Activated naive CD8-positive, alpha-beta T cell treated with anti-CD3 and anti-CD28 coated beads, Interleukin-2, amount 50 U/mL, for 16 hours (primary cell): ENCODE data around the gene POMGNT2.
"Not testable (repeated sequence)": the region's sequence is repeated elsewhere in the genome, so short reads cannot be mapped to it uniquely, and the experiment has no call there.

ENCODE experiments used
- DNase-seq: peaks from one replicate; pipeline ENCODE4 v3.0.0-alpha.2; 2020; ENCODE audit warnings: low read depth, low spot score

Gene POMGNT2

DNA sequence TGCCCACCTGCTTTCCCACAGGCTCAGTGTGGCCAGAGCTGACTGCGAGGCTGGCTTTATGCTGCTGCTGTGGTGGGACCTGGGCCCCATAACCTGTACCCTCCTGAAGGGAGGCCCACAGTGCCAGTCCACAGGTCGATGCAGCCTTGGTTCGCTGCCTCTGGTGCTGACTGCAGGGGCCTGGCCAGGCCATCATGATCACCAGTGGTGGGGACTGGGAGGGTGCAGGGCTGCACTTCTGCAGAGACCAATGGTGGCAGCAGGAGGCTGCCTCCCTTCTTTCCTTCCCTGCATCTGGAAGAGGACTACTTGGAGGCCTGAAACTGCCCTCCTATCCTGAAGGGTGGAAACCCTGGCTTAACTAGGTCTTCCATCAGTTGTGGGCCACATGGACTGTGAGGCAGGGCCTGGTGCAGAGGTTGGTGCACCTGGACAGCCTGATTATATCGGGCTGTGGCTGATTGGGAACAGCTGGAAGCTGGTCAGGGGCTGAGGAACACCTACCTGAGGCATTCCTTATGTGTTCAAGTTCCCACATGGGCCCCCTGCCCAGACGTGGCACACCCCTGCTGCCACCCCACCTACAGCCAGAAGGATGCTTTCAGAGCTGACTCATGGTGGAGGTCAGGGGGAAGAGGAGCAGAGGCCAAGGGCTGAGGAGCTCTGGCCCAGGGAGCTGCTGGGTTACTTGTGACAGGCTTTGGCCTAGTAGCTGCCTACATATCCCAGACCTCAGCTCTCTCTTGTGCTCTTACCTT lies 29.8 kb downstream of the POMGNT2 start:
- no peak for DNase-seq

DNA sequence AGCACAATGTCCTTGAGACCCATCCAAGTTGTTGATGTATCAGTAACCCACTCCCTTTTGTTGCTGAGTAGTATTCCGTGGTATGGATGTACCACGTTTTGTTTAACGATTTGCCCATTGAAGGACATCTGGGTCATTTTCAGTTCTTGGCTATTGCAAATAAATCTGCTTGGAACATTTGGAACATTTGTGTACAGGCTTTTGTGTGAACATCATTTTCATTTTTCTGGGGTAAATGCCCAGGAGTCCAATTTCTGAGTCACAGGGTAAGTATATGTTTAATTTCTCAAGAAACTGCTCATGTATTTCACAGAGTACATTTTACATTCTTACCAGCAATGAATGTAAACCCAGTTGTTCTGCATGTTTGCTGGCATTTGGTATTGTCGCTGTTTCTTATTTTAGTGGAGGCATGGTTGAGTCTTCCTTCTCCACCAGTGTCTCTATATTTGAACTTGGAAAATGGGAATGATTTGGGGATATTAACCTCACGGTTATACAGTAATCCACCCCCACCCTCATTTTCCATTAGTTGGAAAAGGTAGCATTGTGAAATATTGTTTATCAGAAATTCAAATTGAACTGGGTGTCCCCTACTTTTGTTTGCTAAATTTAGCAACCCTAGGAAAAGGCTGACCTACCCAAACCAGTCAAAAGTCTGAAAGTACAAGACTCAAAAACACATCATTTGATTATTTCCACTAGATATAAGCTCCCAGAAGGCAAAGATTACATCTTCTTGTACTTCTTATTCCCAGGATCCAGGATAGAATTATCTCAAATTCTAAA lies 30.8 kb downstream of the POMGNT2 start:
- DNase-seq: no peak

DNA sequence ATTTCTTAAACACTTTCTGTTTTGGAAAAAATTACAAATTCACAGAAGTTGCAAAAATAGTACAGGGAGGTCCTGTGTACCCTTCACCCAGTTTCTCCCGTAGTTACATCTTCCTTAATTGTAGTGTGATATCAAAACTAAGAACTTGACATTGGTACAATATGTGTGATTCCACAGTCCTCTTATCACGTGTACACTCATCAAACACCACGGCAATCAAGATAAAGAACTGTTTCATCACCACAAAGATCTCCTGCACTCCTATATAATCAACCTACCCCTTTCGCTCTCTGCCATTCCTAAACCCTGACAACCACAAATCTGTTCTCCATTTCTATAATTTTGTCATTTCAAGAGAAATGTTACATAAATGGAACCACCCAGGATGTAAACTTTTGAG lies 31.4 kb downstream of the POMGNT2 start:
- DNase-seq: no peak

DNA sequence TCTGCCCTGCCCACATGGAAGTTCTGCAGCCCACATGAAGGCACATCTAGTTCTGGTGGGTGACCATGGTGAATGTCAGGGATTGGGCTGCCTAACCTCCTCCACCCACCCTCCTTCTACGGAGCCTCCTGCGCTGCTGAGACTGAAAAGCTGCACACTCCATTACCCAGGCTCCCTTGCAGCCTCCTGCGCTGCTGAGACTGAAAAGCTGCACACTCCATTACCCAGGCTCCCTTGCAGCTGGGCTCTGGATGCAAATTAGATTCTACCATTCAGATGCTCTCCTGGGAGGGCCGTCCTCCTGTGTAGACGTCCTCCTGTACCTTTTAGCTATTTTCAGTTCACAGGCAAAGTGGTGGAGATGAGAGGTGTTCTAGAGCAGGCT lies 32.1 kb downstream of the POMGNT2 start:
- no peak for DNase-seq

DNA sequence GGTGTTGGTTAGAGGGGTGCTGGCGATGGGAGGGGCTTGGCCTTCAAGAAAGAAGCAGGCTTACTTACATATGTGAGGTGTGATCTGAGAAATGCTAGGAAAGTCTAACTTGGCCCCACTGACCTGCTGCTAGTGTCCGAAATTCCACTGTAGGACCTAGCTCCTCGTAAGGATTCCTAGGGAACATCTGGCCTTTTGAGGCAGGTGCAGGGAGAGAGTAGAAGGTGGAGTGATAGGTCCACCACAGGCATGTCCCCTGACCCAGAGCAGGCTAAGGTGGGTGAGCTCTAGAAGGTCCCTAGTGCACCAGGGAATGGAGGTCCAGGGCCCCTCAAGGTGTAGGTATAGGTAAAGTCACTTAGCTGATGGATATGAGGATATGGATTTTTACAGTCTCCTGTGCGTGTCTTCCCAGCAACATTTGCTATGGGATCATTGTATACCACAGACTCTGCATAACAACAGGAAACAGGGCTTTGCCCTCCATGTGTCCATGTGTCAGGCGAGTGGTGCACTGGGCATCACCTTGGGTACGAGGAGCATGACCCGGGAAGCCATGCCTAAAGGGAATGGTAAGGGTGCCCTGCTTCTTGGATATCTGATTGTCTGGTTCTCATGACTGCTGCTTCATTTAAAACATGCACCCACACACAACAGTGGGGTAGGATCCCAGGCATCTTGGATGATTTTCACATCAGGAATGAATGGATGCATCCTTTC lies 32.6 kb downstream of the POMGNT2 start:
- no peak for DNase-seq

DNA sequence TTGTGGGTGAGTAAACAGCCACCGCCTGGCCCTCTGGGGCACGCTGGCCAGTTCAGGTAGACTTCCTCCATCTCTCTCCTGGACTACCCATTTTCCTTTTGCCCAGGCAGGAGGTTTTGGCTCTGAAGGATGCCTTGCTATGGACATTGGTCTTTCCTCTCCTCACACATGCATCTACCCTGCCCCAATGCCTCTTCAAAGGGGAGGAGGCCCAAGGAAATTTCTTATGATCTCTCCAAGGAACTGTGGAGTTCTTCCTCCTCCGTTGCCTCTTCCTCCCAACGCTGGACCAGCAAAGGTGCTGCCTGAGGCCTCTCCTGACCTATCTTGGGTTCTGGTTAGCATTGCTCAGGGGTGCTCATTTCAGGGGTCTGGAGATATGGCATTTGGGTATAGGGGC lies 33.5 kb downstream of the POMGNT2 start:
- DNase-seq: no peak

DNA sequence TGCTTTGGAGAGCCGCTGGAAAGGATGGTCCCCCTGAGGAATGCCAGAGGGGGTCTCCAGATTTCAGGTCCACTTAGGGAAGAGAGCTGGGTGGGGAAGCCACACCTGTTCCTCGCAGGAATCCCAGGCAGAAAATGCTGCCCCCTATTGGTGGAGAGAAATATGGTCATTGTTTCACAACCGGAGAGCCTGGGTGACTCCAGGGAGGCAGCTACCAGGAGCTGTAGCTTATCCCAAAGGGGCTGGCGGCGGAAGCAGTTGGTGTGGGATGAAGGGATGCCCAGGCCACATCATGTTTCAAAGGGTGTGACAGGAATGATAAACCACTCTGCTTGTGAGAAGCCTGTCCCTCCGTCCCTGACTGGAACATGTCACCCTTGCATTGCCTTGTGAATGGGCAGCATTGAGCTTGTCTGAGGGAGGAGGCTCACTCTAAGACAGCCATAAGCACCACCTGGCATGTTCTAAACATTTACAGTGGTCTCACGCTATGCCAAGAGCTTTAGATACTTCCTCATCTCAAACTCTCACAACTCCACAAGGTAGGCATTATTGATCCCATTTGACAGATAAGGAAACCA lies 34.5 kb downstream of the POMGNT2 start:
- DNase-seq: no peak

DNA sequence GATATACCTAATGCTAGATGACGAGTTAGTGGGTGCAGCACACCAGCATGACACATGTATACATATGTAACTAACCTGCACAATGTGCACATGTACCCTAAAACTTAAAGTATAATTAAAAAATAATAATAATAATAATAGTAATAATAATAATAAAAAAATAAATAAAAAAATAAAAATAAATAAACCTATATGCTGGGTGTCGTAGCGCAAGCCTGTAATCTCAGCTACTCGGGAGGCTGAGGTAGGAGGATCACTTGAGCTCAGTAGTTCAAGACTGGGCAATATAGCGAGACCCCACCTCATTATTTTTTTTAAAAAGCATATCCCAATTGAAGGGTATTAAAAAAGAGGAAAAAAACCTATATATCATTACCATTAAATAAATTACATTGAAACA lies 35.2 kb downstream of the POMGNT2 start:
- DNase-seq: not testable (repeated sequence)

DNA sequence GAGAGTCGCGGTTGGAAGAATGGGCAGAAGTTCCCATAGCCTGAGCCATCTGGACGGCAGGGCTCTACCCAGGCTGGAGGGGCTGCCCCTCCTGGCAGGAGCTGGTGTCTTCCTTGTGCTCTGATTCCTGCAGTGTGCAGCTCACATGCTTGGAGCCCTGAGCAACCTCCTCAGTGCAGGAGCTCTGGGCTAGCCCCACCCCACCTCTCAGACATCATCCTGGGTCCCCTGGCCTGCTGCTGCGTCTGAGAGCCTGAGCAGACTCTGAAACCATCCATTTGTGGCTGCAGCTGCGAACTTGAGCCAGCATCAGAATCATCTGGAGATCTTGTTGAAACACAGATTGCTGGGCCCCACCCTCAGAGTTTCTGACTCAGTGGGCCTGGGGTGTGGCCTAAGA lies 42.8 kb downstream of the POMGNT2 start:
- DNase-seq: no peak

DNA sequence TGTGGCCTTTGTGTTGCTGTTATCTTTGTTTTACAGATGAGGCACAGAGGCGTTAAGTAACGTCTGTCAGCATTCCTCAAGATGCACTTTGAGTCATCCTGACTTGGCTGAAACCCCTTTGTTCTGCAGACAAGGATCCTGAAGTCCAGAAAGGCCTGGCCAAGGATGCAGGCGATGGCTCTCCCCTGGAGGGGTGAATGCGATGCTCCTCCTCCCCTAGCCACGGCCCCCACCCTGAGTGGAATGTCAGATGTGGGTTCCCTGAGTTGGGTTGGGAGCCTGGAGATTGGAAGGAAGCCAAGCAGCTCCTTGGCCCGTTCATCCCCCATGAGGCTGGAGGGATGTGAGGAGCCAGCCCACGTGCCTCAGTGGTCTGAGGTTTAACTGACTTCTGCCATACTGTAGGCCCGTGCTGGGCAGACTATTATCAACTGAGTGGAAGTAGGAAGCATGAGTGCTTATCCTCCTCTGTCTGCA lies 43.3 kb downstream of the POMGNT2 start:
- no peak for DNase-seq

DNA sequence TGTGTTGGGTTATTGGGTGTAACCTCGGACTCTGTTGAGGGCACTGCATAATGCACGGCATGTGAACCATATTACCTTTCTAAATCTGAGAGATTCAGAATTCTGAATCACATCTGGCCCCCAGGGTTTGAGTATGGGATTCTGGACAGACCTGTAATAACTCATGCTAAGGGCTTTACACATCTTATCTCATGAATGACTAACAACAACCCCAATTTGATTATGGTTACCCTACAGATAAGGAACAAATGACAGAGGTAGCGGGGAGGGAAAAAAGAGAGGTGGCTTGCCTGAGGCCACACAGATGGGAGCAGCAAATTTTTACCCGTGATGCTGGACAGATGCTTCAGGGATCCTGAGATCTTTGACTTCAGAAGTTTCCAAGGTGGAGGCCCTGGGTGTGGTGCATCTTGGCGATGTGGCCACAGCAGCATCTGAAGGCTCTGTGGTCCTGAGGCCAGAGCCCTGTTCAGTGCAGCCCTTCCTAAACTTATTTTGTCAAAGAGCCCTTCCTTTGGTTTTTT lies 43.8 kb downstream of the POMGNT2 start:
- DNase-seq: no peak

DNA sequence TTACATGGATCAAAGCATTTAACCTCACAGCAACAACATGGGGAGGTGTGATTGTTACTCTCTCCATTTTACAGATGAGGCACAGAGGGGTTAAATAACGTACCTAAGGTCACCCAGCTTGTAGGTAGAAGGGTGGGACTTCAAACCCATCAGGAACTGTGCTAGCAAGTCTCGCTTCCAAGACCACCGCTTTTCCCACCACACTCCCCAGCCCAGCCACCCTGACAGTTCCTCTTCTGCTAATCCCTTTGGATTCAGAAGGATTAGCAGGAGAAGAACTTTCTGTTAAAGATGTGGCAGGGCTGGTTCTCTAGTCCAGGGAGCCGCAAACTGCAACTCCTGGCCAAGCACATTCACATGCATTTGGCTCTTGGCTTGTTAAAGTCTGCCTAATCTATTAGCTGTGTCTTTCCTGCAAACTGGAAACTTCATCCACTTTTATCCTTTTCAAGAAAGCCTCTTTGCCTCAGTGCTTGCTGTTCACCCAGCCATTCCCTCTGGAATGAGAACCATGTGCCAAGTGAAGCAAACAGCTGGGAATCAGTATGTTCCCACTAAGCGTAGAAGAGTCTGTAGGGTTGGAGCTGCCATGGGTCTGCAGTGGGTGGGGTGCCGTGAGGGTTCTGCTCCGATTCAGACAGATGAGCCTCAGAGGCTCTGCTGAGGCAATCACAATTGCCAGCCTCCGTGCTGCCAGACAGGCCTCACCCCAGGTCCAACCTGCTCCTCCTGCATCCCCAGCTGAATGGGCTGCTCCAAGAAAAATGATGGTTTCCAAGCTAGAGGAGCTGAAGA lies 44.6 kb downstream of the POMGNT2 start:
- no peak for DNase-seq

DNA sequence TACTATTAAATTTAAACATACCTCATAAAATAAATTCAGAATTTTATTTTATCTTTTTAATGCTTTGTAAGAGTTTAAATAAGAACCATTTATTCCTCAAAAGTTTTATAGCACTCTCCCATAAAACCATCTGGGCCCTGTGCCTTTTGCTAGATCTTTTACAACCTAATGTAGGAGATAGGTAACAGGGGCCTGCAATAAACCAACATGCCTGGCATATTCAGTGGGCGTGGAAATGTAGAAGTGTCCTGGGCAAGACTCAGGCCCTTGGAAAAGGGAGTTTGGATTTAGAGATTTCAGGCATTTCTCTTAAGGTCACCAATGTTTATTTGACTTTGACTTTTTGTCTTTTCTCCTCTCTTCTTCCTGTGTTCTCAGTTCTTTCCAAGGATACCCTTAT lies 46.4 kb downstream of the POMGNT2 start:
- no peak for DNase-seq

DNA sequence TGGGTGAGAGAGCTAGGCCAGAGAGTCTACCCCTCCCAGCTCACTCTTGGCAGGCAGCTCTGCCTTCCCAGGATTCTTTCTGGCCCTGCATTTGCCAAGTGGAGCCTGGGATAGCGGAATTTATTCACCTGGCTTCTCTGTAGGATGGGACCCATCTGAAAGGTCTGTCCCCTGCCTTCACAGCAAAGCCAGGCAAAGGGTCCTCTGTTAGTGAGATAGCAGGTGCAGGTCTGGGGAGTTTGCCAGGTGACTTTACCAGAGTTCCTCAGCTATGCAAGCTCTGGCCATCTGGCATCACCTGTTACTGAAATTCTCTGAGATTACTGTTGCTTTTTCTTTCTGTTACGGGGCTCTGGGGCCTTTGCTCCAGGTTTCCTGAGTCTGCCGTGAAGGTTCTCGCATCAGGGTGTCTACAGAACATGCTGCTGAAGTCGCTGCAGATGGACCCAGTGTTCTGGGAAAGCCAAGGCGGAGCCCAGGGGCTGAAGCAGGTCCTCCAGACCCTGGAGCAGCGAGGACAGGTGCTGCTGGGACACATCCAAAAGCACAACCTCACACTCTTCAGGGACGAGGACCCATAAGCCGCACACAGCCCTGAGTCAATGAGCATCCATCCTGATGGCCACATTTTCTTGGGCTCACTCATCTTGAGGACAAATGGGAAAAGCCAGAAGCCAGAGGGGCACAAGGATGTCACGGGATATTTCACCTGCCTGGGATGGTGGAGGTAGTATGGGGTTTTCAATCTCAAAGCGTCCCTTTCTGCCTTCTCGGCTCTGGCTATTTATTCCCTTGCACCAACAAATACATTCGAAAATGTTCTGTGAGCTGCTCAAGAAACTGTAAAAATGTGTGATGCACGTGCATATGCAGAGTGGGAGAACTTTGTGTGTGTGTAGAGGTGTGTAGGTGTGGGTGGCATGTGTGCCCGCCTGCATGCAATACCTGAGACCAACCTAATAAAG lies 49.8 kb downstream of the POMGNT2 start:
- no peak for DNase-seq

DNA sequence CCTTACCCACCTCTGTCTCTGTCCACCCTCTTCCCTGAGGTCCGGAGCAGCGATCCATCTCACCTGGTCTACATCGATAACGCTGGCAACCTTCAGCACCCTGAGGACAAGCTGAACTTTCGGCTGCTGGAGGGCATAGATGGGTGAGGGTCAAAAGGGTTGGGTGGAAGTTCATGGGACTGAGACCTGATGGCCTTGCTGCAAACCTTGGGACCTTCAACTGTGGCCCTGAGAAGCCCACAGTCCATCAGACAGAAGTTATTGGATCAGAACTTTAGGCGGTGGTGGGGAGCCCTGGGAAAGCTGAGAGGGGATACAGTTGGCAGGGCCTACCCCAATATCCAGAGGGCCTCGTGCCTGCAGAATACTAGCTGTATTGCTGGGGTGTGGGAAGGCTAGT lies 50.5 kb downstream of the POMGNT2 start:
- DNase-seq: no peak

DNA sequence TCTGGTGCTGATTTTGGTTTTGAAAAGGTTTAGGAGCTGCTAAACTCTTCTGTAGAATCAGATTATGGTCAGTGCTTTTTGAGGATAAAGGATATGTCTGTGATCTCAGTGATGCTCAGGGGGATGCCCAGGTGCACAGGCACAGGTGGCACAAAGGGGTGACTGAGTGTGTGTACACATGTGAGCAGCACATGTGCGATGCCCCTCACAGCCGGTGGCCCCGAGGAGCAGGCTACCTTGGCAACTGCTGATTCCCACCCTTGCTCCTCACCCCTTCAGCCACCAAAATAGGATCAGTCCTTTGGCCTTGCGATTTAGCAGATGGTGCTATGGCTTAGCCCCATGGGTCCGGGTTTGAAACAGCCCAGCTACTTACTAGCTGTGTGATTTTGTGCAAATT lies 51.1 kb downstream of the POMGNT2 start:
- no peak for DNase-seq

DNA sequence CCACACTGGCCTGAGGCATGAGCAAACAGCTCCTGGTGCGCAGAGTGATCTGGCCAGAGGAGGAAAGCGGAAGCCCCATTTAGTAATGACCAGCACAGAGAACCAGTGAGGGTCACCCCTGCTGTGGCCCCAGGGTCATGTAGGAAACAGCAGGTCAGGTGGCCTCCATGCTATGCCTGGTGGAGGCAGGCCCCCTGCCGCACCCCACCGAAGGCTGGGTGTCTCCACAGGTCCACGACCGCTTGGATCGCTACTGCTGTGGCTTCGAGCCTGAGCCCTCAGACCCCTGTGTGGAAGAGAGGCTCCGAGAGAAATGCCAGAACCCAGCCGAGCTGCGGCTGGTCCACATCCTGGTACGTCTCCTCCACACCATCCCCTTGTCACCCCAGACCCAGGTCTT lies 52.6 kb downstream of the POMGNT2 start:
- DNase-seq: no peak

DNA sequence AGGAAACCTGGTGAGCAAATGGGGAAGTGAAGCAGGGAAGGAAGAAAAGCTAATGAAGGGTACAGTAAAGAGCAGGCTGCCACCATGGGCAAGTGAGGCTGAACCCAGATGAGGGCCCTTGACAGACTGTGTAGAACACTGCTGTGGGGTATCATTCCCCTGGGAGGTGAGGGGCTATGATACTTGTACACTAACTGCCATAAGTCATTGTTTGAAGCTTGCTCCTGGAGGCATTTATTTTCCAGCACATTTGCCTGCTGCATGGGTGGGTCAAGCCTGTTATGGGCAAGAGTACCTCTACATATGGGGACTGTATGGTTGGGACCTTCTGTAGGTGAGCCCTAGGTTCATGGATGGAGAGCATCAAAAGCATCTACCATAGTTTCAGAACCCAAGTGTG lies 57.4 kb downstream of the POMGNT2 start:
- no peak for DNase-seq

DNA sequence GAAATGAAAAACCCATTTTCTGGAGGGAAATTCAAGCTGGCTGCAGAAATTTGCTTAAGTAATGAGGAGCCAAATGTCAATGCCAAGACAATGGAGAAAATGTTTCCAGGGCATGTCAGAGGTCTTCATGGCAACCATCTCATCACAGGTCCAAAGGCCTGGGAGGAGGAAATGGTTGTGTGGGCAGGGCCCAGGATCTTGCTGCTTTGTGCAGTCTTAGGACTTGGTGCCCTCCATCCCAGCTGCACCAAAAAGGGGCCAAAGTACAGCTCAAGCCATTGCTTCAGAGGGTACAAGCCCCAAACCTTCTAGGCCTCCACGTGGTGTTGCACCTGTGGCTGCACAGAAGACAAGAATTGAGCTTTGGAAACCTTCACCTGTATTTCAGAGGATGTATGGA lies 59.3 kb downstream of the POMGNT2 start:
- DNase-seq: no peak

DNA sequence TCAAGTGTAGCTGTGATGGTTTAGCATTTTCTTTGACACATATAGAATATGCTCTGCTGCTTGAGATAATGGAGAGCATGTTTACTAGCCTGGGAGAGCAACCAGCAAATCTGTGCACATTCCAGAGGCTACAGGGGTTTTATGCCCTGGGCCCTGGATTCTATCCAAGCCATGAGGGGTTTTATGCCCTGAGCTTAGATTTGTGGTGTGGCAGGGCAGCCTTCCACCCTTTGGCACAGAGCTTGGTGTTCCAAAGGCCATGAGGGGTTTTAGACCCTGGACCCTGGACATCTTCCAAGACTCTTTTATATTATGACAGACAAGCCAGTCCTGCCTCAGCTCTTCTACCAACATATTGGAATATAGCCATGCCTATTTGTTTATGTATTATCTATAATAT lies 60.8 kb downstream of the POMGNT2 start:
- DNase-seq: not testable (repeated sequence)
